Dendritic cell treated with granulocyte-macrophage colony-stimulating factor and Interleukin-4, amounts not matched to agents 40 ng/mL and 50 ng/mL, for 4 days (primary cell): ENCODE measurements around the gene ZFYVE28.

Experiments used
- H3K27ac Mint-ChIP-seq: one replicate; pipeline ENCODE4 v1.8.0; 2022; ENCODE audit warnings: mild to moderate bottlenecking, mixed read lengths
- H3K27me3 Mint-ChIP-seq: one replicate; pipeline ENCODE4 v1.8.0; 2022; ENCODE audit warnings: mild to moderate bottlenecking, mixed read lengths
- H3K36me3 Mint-ChIP-seq: one replicate; pipeline ENCODE4 v1.8.0; 2022; ENCODE audit warnings: low read depth, mixed read lengths
- H3K4me1 Mint-ChIP-seq: one replicate; pipeline ENCODE4 v1.8.0; 2022; ENCODE audit warnings: low read depth, mixed read lengths
- H3K4me3 Mint-ChIP-seq: one replicate; pipeline ENCODE4 v1.8.0; 2022; ENCODE audit warnings: mild to moderate bottlenecking, moderate library complexity, mixed read lengths
- H3K9me3 Mint-ChIP-seq: one replicate; pipeline ENCODE4 v1.8.0; 2022; ENCODE audit warnings: mixed read lengths
- intact Hi-C: fragments of 100-400 bp; cut with micrococcal nuclease; formaldehyde crosslinking; loops from one replicate; pipeline ENCODE4 v1.15.0; 2022

Gene ZFYVE28

DNA sequence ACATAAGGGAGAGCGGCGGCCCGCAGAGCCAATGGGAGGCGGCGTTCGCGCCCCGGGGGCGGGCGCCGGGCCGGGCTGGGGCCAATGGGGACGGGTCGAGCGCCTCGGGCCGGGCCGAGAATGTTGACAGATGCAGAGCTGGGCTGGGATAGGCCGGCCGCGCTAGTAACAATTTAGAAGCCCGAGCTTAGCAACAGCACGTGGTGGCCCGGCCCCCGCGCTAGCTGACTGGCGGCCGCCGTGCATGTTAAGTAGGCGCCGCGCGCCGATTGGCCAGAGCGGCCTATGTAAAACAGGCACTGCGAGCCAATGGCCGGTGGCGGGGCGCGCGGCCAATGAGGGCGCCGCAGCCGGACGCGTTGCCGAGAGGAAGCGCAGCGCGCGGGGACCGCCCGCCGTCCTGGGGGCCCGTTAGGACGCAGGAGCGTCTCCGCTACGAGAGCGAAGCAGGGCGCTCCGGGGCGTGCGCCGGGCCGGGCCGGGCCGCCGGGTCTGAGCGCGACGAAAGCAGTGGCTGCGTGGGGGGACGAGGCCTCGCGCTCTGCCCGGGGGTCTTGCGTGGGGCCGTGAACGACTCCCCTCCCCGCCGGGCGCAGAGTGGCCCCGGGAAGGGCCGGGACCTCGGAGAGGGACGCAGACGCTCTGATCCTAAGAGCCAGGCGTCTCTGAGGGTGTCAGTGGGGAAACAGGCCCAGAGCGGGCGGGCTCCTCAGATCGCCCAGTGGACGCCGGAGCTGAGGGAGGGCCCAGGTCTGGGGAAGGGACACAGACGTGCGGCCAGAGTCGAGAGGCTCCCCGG lies 156.1 kb downstream of the ZFYVE28 start:
- Mint-ChIP-seq H3K27me3 (no peaks in the 10 kb centered on the region), H3K36me3 (peaks cover 36% of the 10 kb centered on the region), H3K9me3 (no peaks in the 10 kb centered on the region), H3K27ac (peak overlapping the region; percentile 83), H3K4me3 (peak overlapping the region; percentile 78), H3K4me1 (peaks cover 28% of the 10 kb centered on the region)
- intact Hi-C loops: loop anchor here (1.0 to 5.0 kb wide), 2 partner anchors 20 to 155 kb away; partner anchors contain the start of genes CFAP99, HAUS3, POLN and ZFYVE28

DNA sequence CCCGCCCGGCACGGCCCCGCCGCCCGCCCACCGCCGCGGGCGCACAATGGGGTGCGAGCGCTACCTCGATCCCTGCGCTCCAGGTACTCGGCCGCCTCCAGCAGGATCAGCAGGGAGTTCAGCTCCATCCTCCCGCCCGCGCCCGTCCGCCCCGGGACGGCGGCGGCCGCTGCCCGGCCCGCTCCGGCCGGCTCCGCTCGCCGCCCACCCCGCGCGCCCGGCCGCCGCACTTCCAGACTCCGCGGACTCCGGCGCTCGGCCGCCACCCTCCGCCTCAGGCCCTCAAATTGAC lies 156.6 kb downstream of the ZFYVE28 start, which contains the start of gene MXD4:
Gene MXD4, minus strand, starts transcription at position 257 of the 292 bp plus-strand sequence. Its CDS starts 129 bp downstream, at position 128.
- Mint-ChIP-seq H3K27me3 (no peaks in the 10 kb centered on the region), H3K36me3 (peaks cover 42% of the 10 kb centered on the region), H3K4me3 (peak within 1 kb of the TSS; percentile 80), H3K27ac (peak within 1 kb of the TSS; percentile 83), H3K9me3 (no peaks in the 10 kb centered on the region), H3K4me1 (peaks cover 33% of the 10 kb centered on the region)
- intact Hi-C loops: loop anchor here (1.0 to 5.0 kb wide), 2 partner anchors 19 to 156 kb away; partner anchors contain the start of genes CFAP99, HAUS3, POLN and ZFYVE28

DNA sequence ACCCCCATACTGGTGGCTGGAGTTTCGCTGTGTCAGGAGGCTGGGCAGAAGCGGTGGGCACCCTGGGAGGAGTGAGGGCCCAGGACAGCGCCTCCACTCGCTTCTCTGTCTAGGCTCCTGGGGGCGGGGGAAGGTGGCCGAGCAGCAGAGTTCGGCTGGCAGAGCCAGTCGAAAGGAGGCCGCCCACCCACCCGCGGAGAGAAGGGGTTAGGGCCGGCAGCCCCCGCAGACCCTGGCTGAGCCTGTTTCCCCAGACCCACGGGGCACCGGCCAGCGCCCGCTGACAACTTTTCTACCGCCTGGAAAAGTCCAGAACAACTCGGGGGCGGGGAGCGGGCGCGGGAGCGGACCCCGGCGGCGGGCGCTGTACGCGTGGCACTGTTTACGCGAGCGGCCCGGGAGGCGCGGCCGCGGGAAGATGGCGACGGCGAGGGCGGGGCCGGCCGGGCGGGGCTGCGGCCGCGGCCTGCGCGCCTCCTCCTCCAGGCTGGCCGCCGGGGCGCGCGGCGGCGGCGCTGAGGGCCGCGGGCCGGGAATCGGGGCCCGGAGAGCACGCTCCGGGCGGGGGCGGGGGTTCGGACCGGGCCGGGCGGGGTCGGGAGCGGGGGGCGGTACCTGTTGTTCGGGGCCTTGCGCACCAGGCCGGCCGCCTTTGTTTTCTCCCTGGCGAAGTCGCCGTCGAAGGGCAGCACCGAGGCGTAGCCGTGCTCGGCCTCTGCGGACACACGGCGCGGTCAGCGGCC lies 157.2 kb downstream of the ZFYVE28 start:
- H3K4me1 Mint-ChIP-seq: peaks cover 34% of the 10 kb centered on the region
- no peaks in the 10 kb centered on the region for H3K27me3 Mint-ChIP-seq
- intact Hi-C loops: loop anchor here (5.0 kb wide), 1 partner anchor 156 kb away; the partner anchor contains the start of genes CFAP99 and ZFYVE28
- H3K9me3 Mint-ChIP-seq: no peaks in the 10 kb centered on the region
- peaks cover 47% of the 10 kb centered on the region for H3K36me3 Mint-ChIP-seq
- peak overlapping the region; percentile 80 for H3K4me3 Mint-ChIP-seq
- H3K27ac Mint-ChIP-seq: no peak overlapping the region

DNA sequence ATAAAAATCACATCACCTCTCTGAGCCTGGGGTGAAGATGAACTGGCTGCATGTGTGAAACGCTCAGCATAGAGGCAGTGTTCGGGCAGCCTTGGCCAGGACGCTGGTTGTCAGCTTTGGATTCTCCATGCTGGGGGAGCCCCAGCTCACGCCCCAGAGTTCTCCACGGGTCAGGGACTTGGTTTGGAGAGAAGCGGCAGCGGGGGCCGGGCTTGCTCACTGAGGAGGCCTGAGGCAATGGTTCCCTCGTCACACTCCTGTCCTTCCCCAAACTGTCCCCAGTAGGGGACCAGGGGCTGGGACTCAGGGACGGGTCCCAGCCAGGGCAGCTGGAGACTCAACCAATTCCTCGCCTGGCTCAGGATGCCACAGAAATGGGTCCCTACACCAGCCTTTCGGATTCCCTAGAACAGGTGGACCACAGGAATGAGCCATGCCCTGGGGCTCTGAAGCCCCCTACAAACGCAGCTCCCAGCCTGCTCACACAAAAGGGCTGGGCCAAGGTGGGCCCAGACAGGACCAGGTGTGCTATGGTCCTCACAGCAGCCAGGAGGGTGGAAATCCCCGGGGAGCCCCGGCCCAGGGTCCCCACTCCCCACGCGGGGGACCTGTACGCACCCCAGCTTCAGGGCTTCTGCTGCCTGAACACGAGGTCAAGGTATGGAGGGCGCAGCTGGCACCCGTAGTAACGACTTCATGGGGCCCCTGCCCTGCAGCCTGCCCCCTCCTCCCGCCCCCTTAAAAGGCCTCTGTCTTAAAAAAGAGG lies 157.9 kb downstream of the ZFYVE28 start:
- Mint-ChIP-seq H3K27ac (no peak overlapping the region), H3K36me3 (peaks cover 54% of the 10 kb centered on the region), H3K27me3 (no peaks in the 10 kb centered on the region), H3K4me1 (peaks cover 34% of the 10 kb centered on the region), H3K4me3 (peak overlapping the region; percentile 80), H3K9me3 (no peaks in the 10 kb centered on the region)
- intact Hi-C loops: loop anchor here (5.0 kb wide), 1 partner anchor 157 kb away; the partner anchor contains the start of genes CFAP99 and ZFYVE28

DNA sequence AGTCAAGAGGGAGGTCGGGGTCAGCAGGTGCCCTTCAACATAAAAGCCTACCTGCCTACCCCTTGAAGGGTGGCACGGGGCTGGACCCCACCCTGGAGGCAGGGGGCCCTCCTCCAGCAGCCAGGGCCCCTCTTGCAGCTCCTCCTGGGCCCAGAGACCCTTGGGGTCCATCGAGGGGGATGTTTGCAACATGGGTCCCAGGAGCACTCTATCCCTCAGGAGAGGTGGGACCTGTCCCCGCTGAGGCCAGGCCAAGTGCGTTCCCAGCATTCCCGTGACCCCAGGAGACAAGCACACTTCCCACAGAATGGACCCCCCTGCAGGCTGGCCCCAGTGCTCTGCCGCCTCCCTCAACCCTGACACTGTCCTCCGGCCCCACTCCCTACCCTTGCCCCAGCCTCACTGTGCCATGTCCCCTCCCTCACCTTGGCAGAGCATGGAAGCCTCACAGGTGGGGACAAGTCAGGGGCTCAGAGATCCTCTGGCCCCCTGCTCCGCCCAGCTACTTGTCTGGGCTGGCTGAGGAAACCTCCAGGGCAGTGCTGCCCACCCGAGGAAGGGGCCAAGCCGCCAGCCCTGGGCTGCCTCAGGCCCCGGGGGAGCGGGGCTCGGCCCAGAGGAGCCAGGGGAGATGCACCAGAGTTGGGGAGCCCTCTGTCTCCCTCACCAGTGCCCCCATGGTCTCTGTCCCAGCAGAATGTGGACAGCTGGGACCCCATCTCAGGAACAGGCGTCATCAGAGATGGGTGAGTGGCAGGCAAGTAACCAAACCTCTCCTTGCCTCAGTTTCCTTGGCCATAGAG lies 158.7 kb downstream of the ZFYVE28 start:
- peaks cover 34% of the 10 kb centered on the region for H3K4me1 Mint-ChIP-seq
- H3K36me3 Mint-ChIP-seq: peaks cover 62% of the 10 kb centered on the region
- no peak overlapping the region for H3K4me3 Mint-ChIP-seq
- no peak overlapping the region for H3K27ac Mint-ChIP-seq
- no peaks in the 10 kb centered on the region for H3K27me3 Mint-ChIP-seq
- intact Hi-C loops: loop anchor here (5.0 kb wide), 1 partner anchor 158 kb away; the partner anchor contains the start of genes CFAP99 and ZFYVE28
- no peaks in the 10 kb centered on the region for H3K9me3 Mint-ChIP-seq

DNA sequence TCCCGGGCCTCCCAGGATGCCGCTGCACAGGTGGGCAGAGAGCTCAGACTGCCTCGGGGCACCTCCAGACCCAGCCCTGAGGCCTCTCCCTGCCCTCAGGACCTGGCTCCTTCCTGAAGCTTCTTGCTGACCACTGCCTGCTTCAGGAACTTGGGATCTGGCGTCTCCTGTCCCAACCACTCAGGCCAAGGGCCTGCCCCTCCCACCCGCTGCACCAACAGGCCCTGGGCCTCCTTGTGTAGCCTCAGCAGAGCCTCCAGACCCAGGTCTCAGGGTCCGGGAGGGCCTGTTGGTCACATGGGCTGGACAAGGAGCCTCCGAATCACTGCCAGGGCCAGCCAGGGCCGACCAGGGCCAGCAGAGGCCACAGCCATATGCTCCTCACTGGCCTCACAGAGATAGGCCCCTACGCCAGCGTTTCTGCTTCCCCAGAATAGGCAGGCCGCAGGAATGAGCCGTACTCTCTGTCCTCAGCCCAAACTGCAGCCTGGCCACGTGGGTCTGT lies 159.4 kb downstream of the ZFYVE28 start:
- Mint-ChIP-seq H3K36me3 (peaks cover 69% of the 10 kb centered on the region), H3K27ac (no peak overlapping the region), H3K9me3 (no peaks in the 10 kb centered on the region), H3K4me3 (no peak overlapping the region), H3K4me1 (peaks cover 34% of the 10 kb centered on the region), H3K27me3 (no peaks in the 10 kb centered on the region)
- intact Hi-C loops: no loop called here

DNA sequence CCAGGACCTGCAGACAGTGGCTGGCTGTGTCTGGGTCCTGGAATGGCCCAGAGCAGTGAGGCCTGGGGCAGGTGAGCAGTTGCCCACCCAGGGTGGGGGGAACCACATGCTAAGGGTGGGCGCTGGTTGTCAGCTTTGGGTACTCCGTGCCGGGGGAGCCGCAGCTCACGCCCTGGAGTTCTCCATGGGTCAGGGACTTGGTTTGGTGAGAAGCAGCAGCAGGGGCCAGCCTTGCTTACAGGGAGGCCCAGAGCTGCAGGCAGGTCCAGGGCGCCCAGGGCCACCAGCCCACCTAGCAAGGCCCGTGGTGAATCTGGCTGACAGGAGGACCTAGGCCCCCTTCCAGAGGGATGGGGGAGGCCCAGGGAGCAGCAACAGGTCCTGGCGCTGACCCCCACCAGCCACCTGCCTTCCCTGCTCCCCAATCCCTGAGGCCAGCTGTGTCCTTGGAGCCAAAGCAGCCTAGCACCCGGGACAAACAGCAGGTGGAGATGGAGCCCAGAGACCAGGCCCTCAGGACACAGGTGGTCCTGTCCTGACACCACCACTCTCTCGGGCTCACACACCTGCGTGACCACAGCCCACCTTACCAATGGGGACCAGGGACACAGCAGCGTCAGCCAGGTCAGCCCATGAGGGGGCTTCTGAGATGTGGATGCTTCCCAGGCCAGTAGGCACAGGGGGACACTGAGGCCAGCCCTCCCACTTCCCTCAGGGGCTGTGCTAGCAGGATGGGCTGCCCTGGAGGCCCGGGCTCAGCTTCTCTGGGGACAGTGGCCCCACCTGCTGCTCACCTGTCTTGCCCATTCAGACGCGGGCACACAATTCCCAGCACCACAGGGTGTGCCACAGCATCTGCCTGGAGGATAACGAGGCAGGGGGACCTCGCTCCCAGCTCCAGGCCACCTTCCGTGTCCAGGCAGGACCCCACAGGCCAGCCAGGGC lies 160.1 kb downstream of the ZFYVE28 start:
- no peaks in the 10 kb centered on the region for H3K27me3 Mint-ChIP-seq
- no peaks in the 10 kb centered on the region for H3K9me3 Mint-ChIP-seq
- H3K4me3 Mint-ChIP-seq: no peak overlapping the region
- H3K36me3 Mint-ChIP-seq: peaks cover 76% of the 10 kb centered on the region
- H3K27ac Mint-ChIP-seq: no peak overlapping the region
- peaks cover 37% of the 10 kb centered on the region for H3K4me1 Mint-ChIP-seq
- intact Hi-C loops: no loop called here

DNA sequence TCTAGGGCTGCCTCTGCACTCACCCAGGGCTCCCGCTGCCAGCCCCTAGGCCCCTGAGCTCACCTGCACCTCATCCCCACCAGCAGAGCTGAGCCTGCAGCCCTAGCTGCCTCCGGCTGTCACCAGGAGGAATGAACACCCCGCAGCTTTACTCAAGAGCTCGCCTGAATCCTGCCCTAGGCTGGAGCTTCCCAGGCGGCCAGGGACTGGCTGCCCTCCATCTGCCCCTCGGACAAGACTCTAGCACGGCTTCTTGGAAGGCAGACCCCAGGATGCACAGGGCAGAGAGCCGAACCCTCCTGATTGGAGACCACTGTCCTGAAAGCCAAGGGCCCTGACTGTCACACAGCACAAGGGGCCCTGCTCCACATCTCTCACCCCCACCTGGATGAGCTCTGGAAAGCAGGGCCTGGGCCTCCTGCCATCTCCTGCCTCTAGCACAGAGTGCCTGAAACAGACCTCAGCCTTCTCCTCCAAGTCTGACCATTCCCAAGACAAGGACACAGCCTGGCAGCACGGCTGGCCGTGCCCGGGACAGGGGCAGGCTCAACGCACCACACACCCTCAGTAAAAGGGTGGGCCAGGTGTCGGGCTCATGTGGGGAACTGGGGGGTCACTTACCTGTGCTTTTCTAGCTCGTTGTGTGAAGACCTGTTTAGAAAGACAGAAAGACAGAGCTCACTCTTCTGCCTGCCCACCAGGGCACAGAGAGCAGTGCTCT lies 160.9 kb downstream of the ZFYVE28 start:
- no peak overlapping the region for H3K27ac Mint-ChIP-seq
- intact Hi-C loops: no loop called here
- peaks cover 84% of the 10 kb centered on the region for H3K36me3 Mint-ChIP-seq
- no peak overlapping the region for H3K4me3 Mint-ChIP-seq
- peaks cover 34% of the 10 kb centered on the region for H3K4me1 Mint-ChIP-seq
- no peaks in the 10 kb centered on the region for H3K27me3 Mint-ChIP-seq
- no peaks in the 10 kb centered on the region for H3K9me3 Mint-ChIP-seq

DNA sequence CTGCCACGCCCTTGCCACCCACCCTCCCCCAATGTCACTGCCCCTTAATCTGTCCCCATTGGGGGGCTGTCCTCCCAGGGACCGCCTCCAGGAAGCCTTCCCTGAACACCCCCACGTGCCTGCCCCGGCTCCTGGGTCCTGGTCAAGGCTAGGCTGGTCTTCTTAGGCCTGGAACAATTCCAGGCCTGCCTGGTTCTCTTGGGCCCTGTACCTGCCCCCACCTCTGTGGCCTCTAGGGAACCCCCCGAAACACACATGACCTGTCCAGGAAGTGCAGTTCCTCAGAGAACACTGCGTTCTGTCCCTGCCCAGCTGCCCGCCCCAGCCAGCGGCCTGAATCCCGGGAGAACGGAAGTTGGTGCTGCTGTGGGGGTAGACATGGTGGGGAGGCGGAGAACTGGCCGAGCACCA lies 161.7 kb downstream of the ZFYVE28 start:
- no peak overlapping the region for H3K4me3 Mint-ChIP-seq
- H3K4me1 Mint-ChIP-seq: peaks cover 33% of the 10 kb centered on the region
- H3K9me3 Mint-ChIP-seq: no peaks in the 10 kb centered on the region
- intact Hi-C loops: no loop called here
- peaks cover 92% of the 10 kb centered on the region for H3K36me3 Mint-ChIP-seq
- no peak overlapping the region for H3K27ac Mint-ChIP-seq
- no peaks in the 10 kb centered on the region for H3K27me3 Mint-ChIP-seq

DNA sequence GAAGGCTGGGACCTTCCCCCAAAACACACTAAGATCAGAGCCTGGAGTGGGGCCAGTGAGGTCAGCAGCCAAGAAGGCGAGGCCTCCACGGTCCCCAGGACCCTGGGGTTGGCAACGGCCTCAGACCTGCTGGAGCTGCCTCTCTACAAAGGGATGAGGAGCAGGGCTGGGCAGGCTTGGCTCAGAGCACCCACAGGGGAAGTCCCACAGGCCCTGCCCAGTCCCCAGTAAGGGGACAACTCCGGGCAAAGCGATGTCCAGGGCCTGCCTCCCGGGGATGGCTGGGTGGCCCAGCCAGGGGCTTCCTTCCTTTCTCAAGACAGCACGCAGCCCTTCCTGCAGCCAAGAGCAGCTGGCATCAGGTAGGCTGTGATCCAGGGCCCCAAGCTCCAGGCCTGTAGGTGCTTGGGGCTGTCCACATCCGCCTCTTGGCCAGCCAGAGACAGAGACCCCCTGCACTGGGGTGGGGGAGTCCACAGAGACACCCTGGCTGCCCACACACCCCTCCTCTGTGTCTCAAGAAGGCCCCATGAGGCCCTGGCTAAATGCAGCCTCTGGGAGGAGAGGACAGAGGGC lies 162.2 kb downstream of the ZFYVE28 start:
- intact Hi-C loops: no loop called here
- H3K27ac Mint-ChIP-seq: no peak overlapping the region
- peaks cover 97% of the 10 kb centered on the region for H3K36me3 Mint-ChIP-seq
- H3K4me1 Mint-ChIP-seq: peaks cover 33% of the 10 kb centered on the region
- no peaks in the 10 kb centered on the region for H3K9me3 Mint-ChIP-seq
- no peaks in the 10 kb centered on the region for H3K27me3 Mint-ChIP-seq
- H3K4me3 Mint-ChIP-seq: no peak overlapping the region

DNA sequence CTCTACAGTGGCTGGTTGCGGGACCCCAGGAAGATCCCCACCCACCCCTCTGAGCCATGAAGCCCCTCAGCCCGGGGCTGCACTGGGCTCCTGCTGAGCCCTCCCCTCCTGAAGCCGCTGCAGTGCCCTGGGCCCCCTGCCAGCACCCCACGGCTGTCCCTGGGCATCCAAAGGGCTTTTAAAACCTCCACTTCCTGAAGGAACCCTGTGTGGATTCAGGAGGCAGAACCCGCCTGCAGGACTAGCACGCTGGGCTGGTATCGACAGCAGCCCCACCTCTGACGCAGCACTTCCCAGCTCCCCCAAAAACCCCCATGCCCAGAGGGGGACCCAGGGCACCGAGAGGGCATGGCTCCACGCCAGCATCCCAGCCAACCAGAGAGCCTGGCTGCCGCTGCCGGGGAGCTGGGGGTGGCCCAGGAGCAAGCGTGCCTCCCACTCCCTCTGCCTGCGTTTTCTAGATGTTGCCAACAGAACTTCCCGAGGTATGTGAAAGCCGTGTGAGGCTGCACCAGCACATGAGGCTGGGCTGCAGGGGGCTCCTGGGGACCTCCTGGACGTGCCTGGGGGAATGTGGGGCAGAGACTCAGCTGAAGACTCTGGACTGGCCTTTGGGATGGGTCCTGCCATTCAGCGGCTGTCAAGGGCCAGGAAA lies 162.8 kb downstream of the ZFYVE28 start:
- intact Hi-C loops: no loop called here
- no peak overlapping the region for H3K4me3 Mint-ChIP-seq
- H3K27me3 Mint-ChIP-seq: no peaks in the 10 kb centered on the region
- no peaks in the 10 kb centered on the region for H3K9me3 Mint-ChIP-seq
- H3K36me3 Mint-ChIP-seq: peaks cover 99% of the 10 kb centered on the region
- H3K27ac Mint-ChIP-seq: no peak overlapping the region
- peaks cover 33% of the 10 kb centered on the region for H3K4me1 Mint-ChIP-seq
